DOHH2 (cell line): ENCODE data around the gene CNTN5.

Experiments
- H3F3A ChIP-seq: fragments of 200-600 bp; sonication (generic), shearing (Covaris generic); 2 replicates; pipeline ENCODE4 v1.6.0; 2016; ENCODE audit warnings: antibody characterized with exemption, mild to moderate bottlenecking; ENCODE audit not compliant: control insufficient read depth, insufficient read depth
- H3K27ac ChIP-seq: fragments of 200-600 bp; sonication (generic); 2 replicates; pipeline ENCODE4 v1.5.1; 2014; ENCODE audit warnings: low read depth, mild to moderate bottlenecking, low read length, moderate library complexity
- H3K27me3 ChIP-seq: fragments of 200-600 bp; sonication (generic); 2 replicates; pipeline ENCODE4 v1.6.1; 2014; ENCODE audit warnings: mild to moderate bottlenecking, low read length, mixed read lengths; ENCODE audit not compliant: control insufficient read depth
- H3K36me3 ChIP-seq: fragments of 200-600 bp; sonication (generic); 2 replicates; pipeline ENCODE4 v1.6.1; 2014; ENCODE audit warnings: mild to moderate bottlenecking, low read length, moderate library complexity, mixed read lengths; ENCODE audit not compliant: control insufficient read depth
- H3K4me1 ChIP-seq: fragments of 200-600 bp; sonication (generic); 2 replicates; pipeline ENCODE4 v1.6.1; 2014; ENCODE audit warnings: mild to moderate bottlenecking, low read length, mixed read lengths; ENCODE audit not compliant: control insufficient read depth
- H3K4me2 ChIP-seq: fragments of 200-600 bp; sonication (generic); 2 replicates; pipeline ENCODE4 v1.6.0; 2014; ENCODE audit warnings: mild to moderate bottlenecking, low read length, moderate library complexity
- H3K4me3 ChIP-seq: fragments of 200-600 bp; sonication (generic); 2 replicates; pipeline ENCODE4 v1.5.1; 2014; ENCODE audit warnings: mild to moderate bottlenecking, low read length, mixed read lengths
- H3K79me2 ChIP-seq: fragments of 200-600 bp; sonication (generic); 2 replicates; pipeline ENCODE4 v1.6.1; 2014; ENCODE audit warnings: mild to moderate bottlenecking, low read length, mixed read lengths; ENCODE audit not compliant: control insufficient read depth
- H3K9me2 ChIP-seq: fragments of 200-600 bp; sonication (generic); replicated peaks from 2 replicates; pipeline ENCODE4 v1.6.1; 2014; ENCODE audit warnings: mild to moderate bottlenecking, low read length, mixed read lengths; ENCODE audit not compliant: control insufficient read depth
- H3K9me3 ChIP-seq: fragments of 200-600 bp; sonication (generic); 2 replicates; pipeline ENCODE4 v1.6.1; 2014; ENCODE audit warnings: antibody characterized with exemption, low read length, mixed read lengths; ENCODE audit not compliant: control insufficient read depth, insufficient read depth
- H4K20me1 ChIP-seq: fragments of 200-600 bp; sonication (generic); 2 replicates; pipeline ENCODE4 v1.6.0; 2014; ENCODE audit warnings: low read depth, mild to moderate bottlenecking, antibody characterized with exemption, low read length, moderate library complexity; ENCODE audit not compliant: control insufficient read depth, insufficient read depth
- EZH2phosphoT487 ChIP-seq: fragments of 200-600 bp; sonication (generic); IDR thresholded peaks from 2 replicates; pipeline ENCODE4 v1.6.1; 2017; ENCODE audit warnings: borderline replicate concordance, mild to moderate bottlenecking, antibody characterized with exemption, low read length, moderate library complexity, mixed read lengths
- TF ChIP-seq, protein P1 (sequence below): fragments of 200-600 bp; sonication (generic); IDR thresholded peaks from one replicate; pipeline ENCODE4 v1.5.1; 2014; ENCODE audit warnings: antibody characterized with exemption, mild to moderate bottlenecking, low read depth, low read length; ENCODE audit not compliant: poor library complexity, severe bottlenecking

Gene CNTN5

GRCh38 chr11:100224541-100225034 lies 1203.8 kb downstream of the CNTN5 start:
- no peaks in the 10 kb centered on the region for H3K79me2 ChIP-seq
- TF ChIP-seq EZH2phosphoT487 = no peak
- TF ChIP-seq, protein P1, sequence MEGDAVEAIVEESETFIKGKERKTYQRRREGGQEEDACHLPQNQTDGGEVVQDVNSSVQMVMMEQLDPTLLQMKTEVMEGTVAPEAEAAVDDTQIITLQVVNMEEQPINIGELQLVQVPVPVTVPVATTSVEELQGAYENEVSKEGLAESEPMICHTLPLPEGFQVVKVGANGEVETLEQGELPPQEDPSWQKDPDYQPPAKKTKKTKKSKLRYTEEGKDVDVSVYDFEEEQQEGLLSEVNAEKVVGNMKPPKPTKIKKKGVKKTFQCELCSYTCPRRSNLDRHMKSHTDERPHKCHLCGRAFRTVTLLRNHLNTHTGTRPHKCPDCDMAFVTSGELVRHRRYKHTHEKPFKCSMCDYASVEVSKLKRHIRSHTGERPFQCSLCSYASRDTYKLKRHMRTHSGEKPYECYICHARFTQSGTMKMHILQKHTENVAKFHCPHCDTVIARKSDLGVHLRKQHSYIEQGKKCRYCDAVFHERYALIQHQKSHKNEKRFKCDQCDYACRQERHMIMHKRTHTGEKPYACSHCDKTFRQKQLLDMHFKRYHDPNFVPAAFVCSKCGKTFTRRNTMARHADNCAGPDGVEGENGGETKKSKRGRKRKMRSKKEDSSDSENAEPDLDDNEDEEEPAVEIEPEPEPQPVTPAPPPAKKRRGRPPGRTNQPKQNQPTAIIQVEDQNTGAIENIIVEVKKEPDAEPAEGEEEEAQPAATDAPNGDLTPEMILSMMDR = no peak
- no peaks in the 10 kb centered on the region for H3K9me2 ChIP-seq
- H3K27ac ChIP-seq = no peak overlapping the region
- no peak overlapping the region for H3K4me3 ChIP-seq
- no peaks in the 10 kb centered on the region for H3K27me3 ChIP-seq
- no peaks in the 10 kb centered on the region for H3K4me1 ChIP-seq
- H3F3A ChIP-seq = no peaks in the 10 kb centered on the region
- H4K20me1 ChIP-seq = no peaks in the 10 kb centered on the region
- no peaks in the 10 kb centered on the region for H3K36me3 ChIP-seq
- no peak overlapping the region for H3K4me2 ChIP-seq
- H3K9me3 ChIP-seq = no peaks in the 10 kb centered on the region; the same call in 1 of the 2 replicates

GRCh38 chr11:100229086-100229485 lies 1208.3 kb downstream of the CNTN5 start:
- Histone ChIP-seq H3K27ac (no peak overlapping the region), H3K4me2 (no peak overlapping the region), H3K9me3 (no peaks in the 10 kb centered on the region; the same call in 1 of the 2 replicates), H3K27me3 (no peaks in the 10 kb centered on the region), H3K4me3 (no peak overlapping the region), H4K20me1 (no peaks in the 10 kb centered on the region), H3K79me2 (no peaks in the 10 kb centered on the region), H3K4me1 (no peaks in the 10 kb centered on the region), H3K36me3 (no peaks in the 10 kb centered on the region), H3K9me2 (no peaks in the 10 kb centered on the region), H3F3A (no peaks in the 10 kb centered on the region)
- no peak for TF ChIP-seq EZH2phosphoT487
- TF ChIP-seq, protein P1 = no peak

GRCh38 chr11:100232006-100232405 lies 1211.3 kb downstream of the CNTN5 start:
- no peaks in the 10 kb centered on the region for H4K20me1 ChIP-seq
- H3K4me1 ChIP-seq = no peaks in the 10 kb centered on the region
- no peak for TF ChIP-seq EZH2phosphoT487
- TF ChIP-seq, protein P1 = no peak
- H3F3A ChIP-seq = no peaks in the 10 kb centered on the region
- no peaks in the 10 kb centered on the region for H3K79me2 ChIP-seq
- H3K9me2 ChIP-seq = no peaks in the 10 kb centered on the region
- H3K9me3 ChIP-seq = no peaks in the 10 kb centered on the region
- no peak overlapping the region for H3K27ac ChIP-seq
- no peak overlapping the region for H3K4me2 ChIP-seq
- no peaks in the 10 kb centered on the region for H3K27me3 ChIP-seq
- no peak overlapping the region for H3K4me3 ChIP-seq
- no peaks in the 10 kb centered on the region for H3K36me3 ChIP-seq

DNA sequence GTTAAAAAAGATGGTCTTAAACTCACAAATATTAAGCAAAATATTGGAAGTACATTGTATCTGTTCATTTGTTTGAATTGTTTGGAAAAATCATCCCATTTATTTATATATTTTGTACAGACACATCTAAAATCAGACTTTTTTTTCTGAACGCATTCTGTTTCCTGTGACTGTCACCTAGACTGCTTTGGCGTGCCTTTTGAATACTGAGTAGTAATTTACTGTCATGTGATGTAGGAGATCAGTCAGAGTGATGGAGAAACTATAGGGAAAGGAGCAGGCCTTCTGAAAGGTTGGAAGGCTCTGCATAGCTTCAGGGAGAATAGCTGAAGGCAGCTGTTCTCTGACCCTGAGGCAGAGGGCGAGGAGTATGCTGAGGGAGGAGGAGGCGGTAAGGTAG lies 1214.3 kb downstream of the CNTN5 start:
- TF ChIP-seq, protein P1 = no peak
- TF ChIP-seq EZH2phosphoT487 = no peak
- H3K36me3 ChIP-seq = no peaks in the 10 kb centered on the region
- H3K9me2 ChIP-seq = no peaks in the 10 kb centered on the region
- H3K27ac ChIP-seq = no peak overlapping the region
- H3K27me3 ChIP-seq = no peaks in the 10 kb centered on the region
- H3K4me3 ChIP-seq = no peak overlapping the region
- no peak overlapping the region for H3K4me2 ChIP-seq
- H3F3A ChIP-seq = no peaks in the 10 kb centered on the region
- no peaks in the 10 kb centered on the region for H3K9me3 ChIP-seq
- H4K20me1 ChIP-seq = no peaks in the 10 kb centered on the region
- H3K79me2 ChIP-seq = no peaks in the 10 kb centered on the region
- no peaks in the 10 kb centered on the region for H3K4me1 ChIP-seq
